Activated naive CD8-positive, alpha-beta T cell treated with anti-CD3 and anti-CD28 coated beads, Interleukin-2, amount 10 ng/mL, durations not matched to agents 7 days and 5 days (primary cell): ENCODE measurements around the gene CLK1. TPM values are rescaled to one million over a fixed set of nuclear protein-coding genes. Genes with fewer than 3 reads are reported as not detected.
"Not testable (repeated sequence)": the region's sequence is repeated elsewhere in the genome, so short reads cannot be mapped to it uniquely, and the experiment has no call there.

Experiments
- ATAC-seq: fragments of 150-1000 bp; cut with Tn5 transposase; one replicate; pipeline ENCODE4 v1.10.0; 2021; ENCODE audit warnings: low read depth, moderate library complexity
- POLR2A ChIA-PET: fragments of 350-600 bp; sonication (Branson Sonifier 250); formaldehyde crosslinking; loops from one replicate; lab custom pipeline; 2021; ENCODE audit warnings: antibody characterized with exemption; lab: Charles Lee
- DNase-seq: peaks from one replicate; pipeline ENCODE4 v3.0.0; 2021
- H3K27ac Mint-ChIP-seq: one replicate; pipeline ENCODE4 v1.8.0; 2022; ENCODE audit warnings: mild to moderate bottlenecking, mixed read lengths
- H3K27me3 Mint-ChIP-seq: one replicate; pipeline ENCODE4 v1.8.0; 2022; ENCODE audit warnings: mild to moderate bottlenecking, moderate library complexity, mixed read lengths
- H3K36me3 Mint-ChIP-seq: one replicate; pipeline ENCODE4 v1.8.0; 2021; ENCODE audit warnings: mild to moderate bottlenecking, mixed read lengths
- H3K4me1 Mint-ChIP-seq: one replicate; pipeline ENCODE4 v1.8.0; 2021; ENCODE audit warnings: mixed read lengths
- H3K4me3 Mint-ChIP-seq: one replicate; pipeline ENCODE4 v1.8.0; 2022; ENCODE audit warnings: mild to moderate bottlenecking, moderate library complexity, mixed read lengths
- H3K9me3 Mint-ChIP-seq: one replicate; pipeline ENCODE4 v1.8.0; 2021; ENCODE audit warnings: mixed read lengths
- total RNA-seq, 2 experiments: library from RNA; stranded (reverse); gene quantifications; one replicate each; pipeline ENCODE4 v1.2.3, GENCODE V29; 2021

The CLK1 gene
- 100 to 1,000 TPM; 204 to 228 TPM for total RNA-seq

DNA sequence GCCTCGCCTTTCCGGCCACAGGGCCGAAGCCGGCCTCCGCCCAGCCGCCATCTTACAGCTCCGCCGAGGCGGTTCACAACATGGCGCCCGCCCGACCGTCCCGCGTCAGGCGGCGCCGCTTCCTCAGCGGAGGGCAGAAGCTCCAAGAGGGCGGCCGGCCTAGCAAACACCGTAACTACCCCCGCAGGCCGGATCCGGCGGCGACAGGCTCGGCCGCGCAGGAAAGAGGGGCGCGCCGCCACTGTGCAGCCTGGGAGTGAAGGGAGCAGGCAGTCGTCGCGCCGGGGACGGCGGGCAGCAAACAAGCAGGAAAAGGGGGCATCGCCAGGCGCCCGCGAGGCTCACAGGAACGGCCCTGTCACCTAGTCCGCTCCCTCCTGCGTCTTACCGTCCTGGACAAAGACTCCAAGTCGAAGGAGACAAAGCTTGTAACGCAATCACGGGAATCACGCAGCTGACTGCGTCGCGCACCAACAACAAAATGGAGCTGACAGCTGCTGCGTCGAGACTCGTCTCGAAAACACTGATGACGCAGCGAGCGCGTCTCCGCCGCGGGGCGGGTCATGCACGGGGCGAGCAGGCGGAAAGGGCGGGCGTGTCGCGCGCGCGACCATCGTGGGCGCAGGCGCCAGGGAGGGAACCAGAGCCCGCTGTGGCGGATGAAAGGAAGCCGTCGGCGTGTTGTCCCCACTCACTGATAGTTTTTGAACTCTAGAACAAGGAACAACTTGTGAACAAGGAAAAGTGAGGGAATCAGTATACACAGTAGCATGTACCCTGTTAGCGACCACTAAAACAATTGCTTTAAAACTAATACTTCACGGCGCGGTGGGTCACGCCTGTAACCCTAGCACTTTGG lies at the start of gene CLK1:
Gene CLK1 (minus strand): TSS at position 483 of the 859 bp plus-strand sequence. CDS start 2,796 bp downstream, outside the sequence.
- Mint-ChIP-seq H3K36me3 (peaks cover 40% of the 10 kb centered on the region), H3K4me1 (peaks cover 27% of the 10 kb centered on the region), H3K9me3 (no peaks in the 10 kb centered on the region), H3K27me3 (no peaks in the 10 kb centered on the region), H3K4me3 (peak within 1 kb of the TSS; percentile 96), H3K27ac (peak within 1 kb of the TSS; percentile 98)
- ATAC-seq (peak; percentile 79), DNase-seq (peak; percentile 95)
- POLR2A ChIA-PET, result interaction anchor here (0.6 to 4.5 kb wide), 42 partner anchors 9 to 917 kb away, joined by 3 to 108 read pairs (median 6); partner anchors contain the start of genes BZW1, CASP10, CASP8 and CFLAR

DNA sequence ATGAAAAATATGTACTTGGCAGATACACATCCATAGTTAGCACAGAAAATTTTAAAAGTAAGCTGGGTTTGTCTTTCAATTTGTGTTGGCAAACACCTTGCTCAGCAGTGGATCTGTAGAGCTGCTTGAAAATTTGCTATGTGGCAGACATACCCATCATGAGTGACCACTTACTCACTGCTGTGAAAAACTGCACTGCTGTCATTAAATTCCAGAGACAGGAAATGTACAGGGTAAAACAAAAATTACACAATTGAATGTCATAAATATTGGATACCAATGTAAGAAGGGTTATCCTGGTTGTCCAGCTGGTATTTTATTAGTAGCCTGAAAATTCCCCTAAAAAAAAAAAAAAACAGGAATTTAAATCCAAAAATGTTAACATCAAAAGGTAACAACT lies 49.2 kb upstream of the CLK1 start:
- ATAC-seq (no peak), DNase-seq (no peak)
- Mint-ChIP-seq H3K36me3 (peaks cover 20% of the 10 kb centered on the region), H3K27ac (no peak overlapping the region), H3K27me3 (no peaks in the 10 kb centered on the region), H3K9me3 (no peaks in the 10 kb centered on the region), H3K4me1 (no peaks in the 10 kb centered on the region), H3K4me3 (no peak overlapping the region)
- POLR2A ChIA-PET, result no interaction called here

DNA sequence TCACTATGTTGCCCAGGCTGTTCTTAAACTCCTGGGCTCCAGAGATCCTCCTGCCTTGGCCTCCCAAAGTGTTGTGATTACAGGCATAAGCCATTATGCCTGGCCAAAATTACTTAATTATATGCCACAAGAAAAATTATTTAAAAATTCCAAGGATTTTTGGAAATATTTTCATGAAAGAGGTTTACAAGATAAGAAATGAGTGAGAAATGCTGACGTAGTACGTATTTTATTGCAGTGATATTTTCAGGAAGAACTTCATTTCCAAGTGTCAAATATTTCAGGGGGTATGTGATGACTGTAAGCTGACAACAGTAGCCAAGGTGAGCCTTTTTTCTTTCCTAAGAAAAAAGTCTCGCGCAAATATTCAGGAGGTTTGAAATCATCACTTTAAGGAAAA lies 45.5 kb upstream of the CLK1 start:
- no peak overlapping the region for H3K27ac Mint-ChIP-seq
- no peaks in the 10 kb centered on the region for H3K27me3 Mint-ChIP-seq
- H3K4me1 Mint-ChIP-seq, result peaks cover 1% of the 10 kb centered on the region
- H3K4me3 Mint-ChIP-seq, result no peak overlapping the region
- H3K9me3 Mint-ChIP-seq, result no peaks in the 10 kb centered on the region
- DNase-seq, result no peak
- POLR2A ChIA-PET, result interaction anchor here (0.6 kb wide), 1 partner anchor 32 kb away, joined by 3 read pairs; no protein-coding TSS in a partner anchor
- ATAC-seq, result no peak
- peaks cover 15% of the 10 kb centered on the region for H3K36me3 Mint-ChIP-seq

DNA sequence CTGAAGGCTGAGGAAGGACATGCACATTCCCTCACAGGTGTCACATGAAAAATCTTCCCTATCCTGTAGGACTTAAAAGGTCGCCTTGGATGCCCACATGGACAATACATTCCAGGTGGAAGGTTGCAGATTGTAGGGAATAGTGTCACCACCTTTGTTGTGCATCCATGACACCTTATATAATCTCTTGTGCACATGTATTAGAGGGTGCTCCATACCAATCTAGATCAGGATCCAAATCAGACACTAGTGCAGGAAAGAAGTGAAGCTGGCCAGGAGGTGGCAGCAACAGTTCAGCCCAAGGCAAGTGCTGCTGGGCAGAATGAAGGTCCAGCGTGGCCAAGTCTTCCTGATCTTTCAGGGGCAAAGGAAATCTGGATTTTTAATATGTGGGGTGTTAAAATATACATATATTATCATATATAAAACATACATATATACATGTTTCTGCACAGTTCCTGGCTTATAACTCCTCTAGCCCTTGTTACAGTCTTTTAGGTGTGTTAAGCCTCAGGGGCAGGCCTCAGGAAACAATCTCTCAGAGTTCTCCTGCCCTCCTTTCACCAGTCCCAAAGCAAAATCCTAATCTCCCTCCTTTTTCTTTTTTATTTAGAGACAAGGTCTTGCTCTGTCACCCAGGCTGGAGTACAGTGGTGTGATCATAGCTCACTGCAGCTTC lies 41.3 kb upstream of the CLK1 start:
- ATAC-seq, result peak; percentile 55
- POLR2A ChIA-PET, result interaction anchor here (0.6 to 3.1 kb wide), 6 partner anchors 16 to 272 kb away, joined by 3 to 24 read pairs (median 3); partner anchors contain the start of genes NIF3L1 and PPIL3
- DNase-seq, result peak; percentile 60
- H3K27me3 Mint-ChIP-seq, result no peaks in the 10 kb centered on the region
- peaks cover 8% of the 10 kb centered on the region for H3K4me1 Mint-ChIP-seq
- H3K9me3 Mint-ChIP-seq, result no peaks in the 10 kb centered on the region
- no peak overlapping the region for H3K4me3 Mint-ChIP-seq
- peaks cover 13% of the 10 kb centered on the region for H3K36me3 Mint-ChIP-seq
- H3K27ac Mint-ChIP-seq, result peak overlapping the region; percentile 68

DNA sequence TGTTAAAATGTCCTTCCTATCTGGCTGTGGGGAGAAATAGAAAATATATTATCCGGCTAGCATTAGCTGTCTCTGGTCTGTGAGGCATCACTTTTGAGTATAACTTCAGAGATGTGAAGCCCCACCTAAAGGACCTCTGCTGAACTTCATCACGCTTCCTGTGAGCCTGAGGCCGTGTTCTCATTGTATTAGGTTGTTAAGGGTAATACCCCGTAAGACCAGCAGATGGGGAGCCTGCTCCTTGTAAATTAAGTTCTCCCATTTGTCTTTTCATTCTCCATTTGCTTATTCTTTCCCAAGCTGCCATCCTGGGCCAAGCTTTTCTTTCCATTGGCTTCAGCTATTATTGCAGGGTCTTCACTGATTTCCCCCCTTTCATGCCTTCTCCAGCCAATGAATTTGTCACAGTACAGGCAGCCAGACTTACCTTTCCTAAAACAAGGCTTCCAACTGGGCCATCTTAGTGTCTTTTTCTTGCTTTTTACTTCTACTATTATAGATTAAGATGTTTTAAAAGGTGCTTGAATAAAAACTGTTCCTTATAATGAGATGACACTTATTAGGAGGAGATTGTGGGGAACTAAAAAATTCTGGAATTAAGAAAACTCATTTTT lies 37.1 kb upstream of the CLK1 start:
- Mint-ChIP-seq H3K9me3 (no peaks in the 10 kb centered on the region), H3K4me3 (no peak overlapping the region), H3K36me3 (peaks cover 22% of the 10 kb centered on the region), H3K4me1 (peaks cover 15% of the 10 kb centered on the region), H3K27ac (no peak overlapping the region), H3K27me3 (no peaks in the 10 kb centered on the region)
- ATAC-seq, result peak; percentile 100
- no peak for DNase-seq
- POLR2A ChIA-PET, result interaction anchor here (0.7 to 1.6 kb wide), 4 partner anchors 12 to 276 kb away, joined by 3 to 7 read pairs (median 4); partner anchors contain the start of gene NIF3L1

DNA sequence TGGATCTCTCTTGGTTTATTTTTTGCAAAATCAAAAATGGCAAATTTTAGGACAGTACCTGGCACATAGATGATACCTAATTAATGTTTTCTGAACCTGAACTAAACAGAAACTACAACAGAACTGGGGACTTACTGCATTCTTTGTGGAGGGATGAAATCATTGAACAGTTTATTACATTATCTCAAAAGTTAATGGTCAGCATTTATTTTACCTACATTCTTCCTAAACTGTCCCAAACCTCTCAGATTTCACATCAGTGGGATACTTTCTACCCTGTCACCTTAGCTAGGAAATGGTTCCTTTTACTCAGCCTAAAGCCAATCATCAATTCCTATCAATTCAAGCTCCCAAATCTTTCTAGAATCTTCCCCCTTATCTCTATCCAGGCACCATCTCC lies 35.0 kb upstream of the CLK1 start:
- Mint-ChIP-seq H3K4me1 (peaks cover 14% of the 10 kb centered on the region), H3K27ac (no peak overlapping the region), H3K27me3 (no peaks in the 10 kb centered on the region), H3K9me3 (no peaks in the 10 kb centered on the region), H3K4me3 (no peak overlapping the region), H3K36me3 (peaks cover 30% of the 10 kb centered on the region)
- POLR2A ChIA-PET, result no interaction called here
- no peak for ATAC-seq
- no peak for DNase-seq

DNA sequence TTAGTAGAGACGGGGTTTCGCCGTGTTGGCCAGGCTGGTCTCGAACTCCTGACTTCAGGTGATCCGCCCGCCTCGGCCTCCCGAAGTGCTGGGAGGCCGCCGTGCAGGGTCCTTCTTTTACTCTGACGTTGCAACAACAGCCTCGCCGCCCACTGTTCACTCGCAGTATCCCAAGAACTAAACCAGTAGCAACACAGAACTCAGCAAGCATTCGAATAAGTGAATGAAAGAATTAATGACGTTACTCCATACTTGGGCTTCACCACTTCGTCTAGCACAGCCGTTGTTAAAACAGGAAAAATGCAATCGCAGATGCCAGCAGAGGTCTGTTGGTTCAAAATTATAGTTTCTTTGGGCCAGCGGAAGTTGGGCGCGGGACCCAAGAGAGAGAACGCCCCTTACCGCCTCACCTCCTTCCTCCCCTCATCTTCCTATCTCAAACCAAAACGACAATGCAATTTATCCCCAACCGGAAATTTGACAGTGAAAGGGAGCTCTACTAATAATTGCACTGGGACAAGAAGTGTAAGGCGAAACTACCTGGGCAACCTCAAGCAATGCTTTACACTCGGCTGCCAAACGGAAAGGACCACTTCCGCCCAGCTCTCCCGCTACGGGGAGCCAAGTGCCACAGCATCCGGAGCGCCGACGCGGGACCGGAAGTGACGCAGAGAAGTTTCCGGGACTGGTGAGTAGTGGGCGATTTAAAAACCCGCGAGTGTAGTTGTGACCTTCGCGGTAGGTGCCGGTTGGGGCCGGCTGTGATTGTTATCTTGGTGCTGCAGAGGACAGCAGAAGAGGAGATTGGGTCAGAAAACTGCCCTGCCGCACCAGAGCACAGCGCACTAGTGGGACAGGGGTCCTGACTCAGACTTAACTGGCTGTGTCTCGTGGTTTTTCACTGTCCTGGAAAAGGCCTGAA lies 24.5 kb upstream of the CLK1 start, which contains the start of the genes NIF3L1 and PPIL3:
Gene NIF3L1 (plus strand): TSS at position 668 of the 922 bp plus-strand sequence. CDS start 2,573 bp downstream, outside the sequence.
Gene PPIL3 (minus strand): TSS at position 374 of the 922 bp plus-strand sequence. CDS start 1,462 bp downstream, outside the sequence.
- ATAC-seq (peak; percentile 79), DNase-seq (peak; percentile 94)
- Mint-ChIP-seq H3K4me1 (peaks cover 35% of the 10 kb centered on the region), H3K4me3 (peak within 1 kb of the TSS; percentile 96), H3K27ac (peak within 1 kb of the TSS; percentile 99), H3K36me3 (peaks cover 18% of the 10 kb centered on the region), H3K27me3 (no peaks in the 10 kb centered on the region), H3K9me3 (no peaks in the 10 kb centered on the region)
- POLR2A ChIA-PET, result interaction anchor here (0.6 to 3.6 kb wide), 26 partner anchors 11 to 562 kb away, joined by 3 to 108 read pairs (median 5); partner anchors contain the start of genes BZW1, CASP10, CFLAR and CLK1

DNA sequence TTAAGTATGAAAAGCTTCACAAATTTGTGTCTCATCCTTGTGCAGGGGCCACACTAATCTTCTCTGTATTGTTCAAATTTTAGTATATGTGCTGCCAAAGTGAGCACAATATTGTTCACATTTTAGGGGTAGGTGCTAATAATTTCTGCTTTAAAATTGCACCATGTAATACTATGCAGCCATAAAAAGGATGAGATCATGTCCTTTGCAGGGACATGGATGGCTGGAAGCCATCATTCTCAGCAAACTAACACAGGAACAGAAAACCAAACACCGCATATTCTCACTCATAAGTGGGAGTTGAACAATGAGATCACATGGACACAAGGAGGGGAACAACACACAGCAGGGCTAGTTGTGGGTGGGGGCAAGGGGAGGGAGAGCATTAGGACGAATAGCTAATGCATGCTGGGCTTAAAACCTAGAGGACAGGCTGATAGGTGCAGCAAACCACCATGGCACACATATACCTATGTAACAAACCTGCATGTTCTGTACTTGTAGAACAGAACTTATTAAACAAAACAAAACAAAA lies 17.3 kb upstream of the CLK1 start:
- POLR2A ChIA-PET, result interaction anchor here (1.7 kb wide), 1 partner anchor 17 kb away, joined by 5 read pairs; the partner anchor contains the start of gene CLK1
- not testable (repeated sequence) for DNase-seq, H3K27me3 Mint-ChIP-seq, H3K4me3 Mint-ChIP-seq, H3K27ac Mint-ChIP-seq, ATAC-seq, H3K9me3 Mint-ChIP-seq
- Mint-ChIP-seq H3K36me3 (peaks cover 37% of the 10 kb centered on the region), H3K4me1 (peaks cover 18% of the 10 kb centered on the region)

DNA sequence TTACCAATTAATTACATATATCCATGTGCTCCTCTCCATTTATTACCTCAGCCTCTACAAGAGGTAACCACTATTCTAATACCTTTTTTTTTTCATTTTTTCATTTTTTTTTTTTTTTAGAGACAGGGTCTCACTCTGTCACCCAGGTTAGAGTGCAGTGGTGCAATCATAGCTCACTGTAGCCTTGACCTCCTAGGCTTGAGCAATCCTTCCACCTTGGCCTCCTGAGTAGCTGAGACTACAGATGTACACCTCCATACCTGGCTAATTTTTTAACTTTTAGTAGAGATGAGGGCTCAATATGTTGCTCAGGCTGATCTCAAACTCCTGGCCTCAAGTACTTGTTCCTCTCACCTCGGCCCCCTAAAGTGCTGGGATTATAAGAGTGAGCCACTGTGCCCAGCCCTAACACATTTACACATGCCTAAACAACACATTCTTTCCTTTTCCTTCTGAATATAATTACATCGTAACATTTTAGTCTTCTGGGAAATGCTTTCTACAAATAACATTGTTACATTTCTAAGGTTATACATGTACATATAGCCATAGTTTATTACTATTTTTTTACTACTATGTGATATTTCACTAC lies 13.9 kb upstream of the CLK1 start:
- Mint-ChIP-seq H3K9me3 (no peaks in the 10 kb centered on the region), H3K4me1 (peaks cover 10% of the 10 kb centered on the region), H3K36me3 (peaks cover 47% of the 10 kb centered on the region), H3K27ac (no peak overlapping the region), H3K27me3 (no peaks in the 10 kb centered on the region), H3K4me3 (no peak overlapping the region)
- DNase-seq (no peak), ATAC-seq (no peak)
- POLR2A ChIA-PET, result interaction anchor here (0.6 to 1.5 kb wide), 3 partner anchors 11 to 31 kb away, joined by 3 to 10 read pairs (median 5); partner anchors contain the start of genes CLK1, NIF3L1 and PPIL3

DNA sequence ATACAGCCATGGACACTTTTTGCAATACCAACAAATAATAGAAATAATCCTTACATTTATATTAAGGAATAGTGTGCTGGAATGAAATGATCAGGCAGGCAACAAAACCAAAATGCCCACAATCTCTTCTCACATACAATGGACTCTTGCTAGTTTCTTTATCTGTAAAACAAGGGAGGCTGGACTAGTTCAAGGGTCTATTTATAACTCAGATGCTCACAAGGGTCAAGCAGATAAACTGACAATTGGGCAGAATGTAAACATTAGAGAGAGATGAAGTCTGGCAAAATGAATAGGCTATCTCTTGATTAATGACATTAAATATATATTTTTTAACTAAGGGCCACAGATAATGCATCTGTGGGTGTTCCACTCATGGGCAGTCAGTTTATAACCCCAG lies 13.0 kb upstream of the CLK1 start:
- DNase-seq (no peak), ATAC-seq (no peak)
- Mint-ChIP-seq H3K4me3 (no peak overlapping the region), H3K36me3 (peaks cover 50% of the 10 kb centered on the region), H3K27ac (no peak overlapping the region), H3K9me3 (no peaks in the 10 kb centered on the region), H3K27me3 (no peaks in the 10 kb centered on the region), H3K4me1 (peaks cover 8% of the 10 kb centered on the region)
- POLR2A ChIA-PET, result interaction anchor here (1.2 to 1.5 kb wide), 2 partner anchors 12 to 14 kb away, joined by 5 to 10 read pairs; partner anchors contain the start of genes CLK1, NIF3L1 and PPIL3

DNA sequence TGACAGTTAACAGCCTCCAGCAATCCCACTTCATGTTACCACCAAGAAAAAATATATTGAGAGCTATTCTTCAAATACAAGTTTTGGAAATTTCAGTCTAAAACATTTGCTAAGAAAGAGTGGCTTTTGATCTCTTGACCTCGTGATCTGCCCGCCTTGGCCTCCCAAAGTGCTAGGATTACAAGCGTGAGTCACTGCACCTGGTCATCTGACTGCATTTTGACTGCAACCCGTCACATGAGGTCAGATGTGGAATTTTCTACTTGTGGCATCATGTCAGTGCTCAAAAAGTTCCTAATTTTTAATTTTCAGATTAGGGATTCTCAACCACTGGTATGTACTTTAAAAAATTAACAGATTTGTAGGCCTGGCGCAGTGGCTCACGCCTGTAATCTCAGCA lies 9.1 kb upstream of the CLK1 start:
- Mint-ChIP-seq H3K27ac (no peak overlapping the region), H3K9me3 (no peaks in the 10 kb centered on the region), H3K4me1 (peaks cover 4% of the 10 kb centered on the region), H3K27me3 (no peaks in the 10 kb centered on the region), H3K36me3 (peaks cover 50% of the 10 kb centered on the region), H3K4me3 (no peak overlapping the region)
- ATAC-seq (no peak), DNase-seq (no peak)
- POLR2A ChIA-PET, result interaction anchor here (1.0 to 1.9 kb wide), 2 partner anchors 8 to 9 kb away, joined by 3 to 8 read pairs; partner anchors contain the start of gene CLK1
